ENCODE measurements around the gene PSMD14. TPM values are rescaled to one million over a fixed set of nuclear protein-coding genes. Genes with fewer than 3 reads are reported as not detected.

PSMD14 gene
- total and polyA plus RNA-seq, 4 donors, result 54.2 to 67.8 (median 61.4) TPM

GRCh38 chr2:161426922-161427663 lies 118.9 kb downstream of the PSMD14 start:
- H3K27ac ChIP-seq (ENCODE audit: low read depth, low read length), result no peak overlapping the region
- peaks cover 88% of the 10 kb centered on the region for H3K27me3 ChIP-seq (ENCODE audit: control insufficient read depth, insufficient read depth, low read length)
- WGBS (ENCODE audit: insufficient coverage), result under 1% methylated on average over 48 of the region's 54 CpGs
- H3K4me3 ChIP-seq (ENCODE audit: low read depth, low read length), result no peak overlapping the region
- no peaks in the 10 kb centered on the region for H3K9me3 ChIP-seq (ENCODE audit: control insufficient read depth, insufficient read depth, low read length)
- H3K4me1 ChIP-seq (ENCODE audit: control insufficient read depth, insufficient read depth, low read length), result peaks cover 18% of the 10 kb centered on the region
- peak in 3 of 6 donors; percentile 26 to 58 (median 49) for DNase-seq (ENCODE audit: low read depth in 4 of 6, low spot score in 6 of 6)
- H3K36me3 ChIP-seq (ENCODE audit: control insufficient read depth, insufficient read depth, low read length), result no peaks in the 10 kb centered on the region

- WGBS (ENCODE audit: insufficient coverage), result 20% methylated on average over 60 of the region's 64 CpGs
- Histone ChIP-seq H3K27me3 (ENCODE audit: control insufficient read depth, insufficient read depth, low read length) (peaks cover 79% of the 10 kb centered on the region), H3K4me3 (ENCODE audit: low read depth, low read length) (no peak overlapping the region), H3K9me3 (ENCODE audit: control insufficient read depth, insufficient read depth, low read length) (no peaks in the 10 kb centered on the region), H3K27ac (ENCODE audit: low read depth, low read length) (no peak overlapping the region), H3K4me1 (ENCODE audit: control insufficient read depth, insufficient read depth, low read length) (peaks cover 18% of the 10 kb centered on the region), H3K36me3 (ENCODE audit: control insufficient read depth, insufficient read depth, low read length) (no peaks in the 10 kb centered on the region)
- peak in 1 of 6 donors; percentile 34 for DNase-seq (ENCODE audit: low read depth in 4 of 6, low spot score in 6 of 6)
These were observed 119.7 kb downstream of the PSMD14 start for GRCh38 chr2:161427664-161428587.

DNA sequence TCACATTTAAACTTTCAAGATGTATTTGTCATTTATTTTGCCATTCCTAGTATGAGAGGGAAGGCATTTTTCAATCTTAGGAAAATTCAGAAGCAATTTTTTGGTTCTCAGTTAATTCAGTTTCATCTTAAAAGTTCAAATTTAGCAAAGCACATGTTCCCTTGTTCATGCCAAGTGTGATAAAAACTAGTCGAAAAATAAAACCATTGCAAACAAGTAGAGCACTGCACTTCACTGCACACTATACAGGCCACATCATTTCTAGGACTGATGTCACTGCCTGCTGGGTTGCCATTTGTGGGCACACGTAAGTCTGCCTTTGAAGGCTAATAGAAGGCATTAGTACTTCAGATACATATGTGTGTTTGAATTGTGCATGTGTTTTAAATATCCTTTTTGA lies 122.2 kb downstream of the PSMD14 start:
- peaks cover 55% of the 10 kb centered on the region for H3K27me3 ChIP-seq (ENCODE audit: control insufficient read depth, insufficient read depth, low read length)
- no peaks in the 10 kb centered on the region for H3K9me3 ChIP-seq (ENCODE audit: control insufficient read depth, insufficient read depth, low read length)
- no peak overlapping the region for H3K4me3 ChIP-seq (ENCODE audit: low read depth, low read length)
- H3K36me3 ChIP-seq (ENCODE audit: control insufficient read depth, insufficient read depth, low read length), result no peaks in the 10 kb centered on the region
- H3K27ac ChIP-seq (ENCODE audit: low read depth, low read length), result no peak overlapping the region
- peaks cover 9% of the 10 kb centered on the region for H3K4me1 ChIP-seq (ENCODE audit: control insufficient read depth, insufficient read depth, low read length)
- 83% methylated on average over 1 of the region's 2 CpGs for WGBS (ENCODE audit: insufficient coverage)
- no peak for DNase-seq (ENCODE audit: low read depth in 4 of 6, low spot score in 6 of 6)

GRCh38 chr2:161432107-161432506 lies 123.9 kb downstream of the PSMD14 start:
- no peak overlapping the region for H3K27ac ChIP-seq (ENCODE audit: low read depth, low read length)
- H3K9me3 ChIP-seq (ENCODE audit: control insufficient read depth, insufficient read depth, low read length), result peaks cover 1% of the 10 kb centered on the region
- H3K27me3 ChIP-seq (ENCODE audit: control insufficient read depth, insufficient read depth, low read length), result peaks cover 38% of the 10 kb centered on the region
- 15% methylated on average over 2 of the region's 3 CpGs for WGBS (ENCODE audit: insufficient coverage)
- peaks cover 8% of the 10 kb centered on the region for H3K4me1 ChIP-seq (ENCODE audit: control insufficient read depth, insufficient read depth, low read length)
- no peak for DNase-seq (ENCODE audit: low read depth in 4 of 6, low spot score in 6 of 6)
- H3K4me3 ChIP-seq (ENCODE audit: low read depth, low read length), result no peak overlapping the region
- H3K36me3 ChIP-seq (ENCODE audit: control insufficient read depth, insufficient read depth, low read length), result no peaks in the 10 kb centered on the region

GRCh38 chr2:161434118-161434517 lies 125.9 kb downstream of the PSMD14 start:
- no CpG with 5 or more reads among the region's 1 CpG for WGBS (ENCODE audit: insufficient coverage)
- Histone ChIP-seq H3K4me3 (ENCODE audit: low read depth, low read length) (no peak overlapping the region), H3K27ac (ENCODE audit: low read depth, low read length) (no peak overlapping the region), H3K36me3 (ENCODE audit: control insufficient read depth, insufficient read depth, low read length) (no peaks in the 10 kb centered on the region), H3K4me1 (ENCODE audit: control insufficient read depth, insufficient read depth, low read length) (no peaks in the 10 kb centered on the region), H3K27me3 (ENCODE audit: control insufficient read depth, insufficient read depth, low read length) (peaks cover 20% of the 10 kb centered on the region), H3K9me3 (ENCODE audit: control insufficient read depth, insufficient read depth, low read length) (peaks cover 1% of the 10 kb centered on the region)
- DNase-seq (ENCODE audit: low read depth in 4 of 6, low spot score in 6 of 6), result no peak

DNA sequence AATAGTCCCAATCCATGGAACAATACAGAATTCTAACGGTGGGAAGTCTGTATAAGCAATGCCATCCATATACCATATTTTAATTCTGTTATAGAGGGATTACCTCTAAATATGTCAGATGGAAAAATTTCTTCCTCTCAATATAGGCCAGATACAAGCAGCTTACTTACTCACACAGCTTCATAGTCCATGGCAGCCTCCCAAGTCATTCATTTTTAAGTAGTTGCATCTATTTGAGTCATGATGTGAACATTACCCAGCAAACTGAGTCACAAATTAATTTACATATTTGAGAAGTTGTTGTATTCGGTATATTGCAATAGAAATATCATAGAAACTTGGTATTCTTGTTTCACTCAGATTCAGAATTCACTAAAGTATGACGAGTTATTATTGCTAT lies 128.2 kb downstream of the PSMD14 start:
- WGBS (ENCODE audit: insufficient coverage), result no CpG with 5 or more reads among the region's 3 CpGs
- no peak for DNase-seq (ENCODE audit: low read depth in 4 of 6, low spot score in 6 of 6)
- H3K27ac ChIP-seq (ENCODE audit: low read depth, low read length), result no peak overlapping the region

DNA sequence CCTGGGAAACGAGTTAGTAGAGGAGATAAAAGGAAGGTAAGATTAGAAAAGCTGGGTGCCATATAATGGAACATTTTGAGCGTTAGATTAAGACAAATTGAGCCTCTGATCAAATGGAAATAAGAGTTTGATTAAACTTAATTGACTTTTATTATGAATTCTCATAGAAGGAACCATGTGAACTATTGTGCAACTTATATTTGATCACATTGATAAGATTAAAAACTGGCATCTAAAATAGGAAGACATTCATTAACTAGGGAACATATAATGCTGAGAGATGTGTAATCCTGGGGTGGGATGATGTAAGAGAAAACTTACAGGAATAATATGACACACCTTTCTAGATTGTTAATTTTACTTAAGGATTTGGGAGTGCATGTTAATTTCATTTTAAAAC lies 130.4 kb downstream of the PSMD14 start:
- Histone ChIP-seq H3K36me3 (ENCODE audit: control insufficient read depth, insufficient read depth, low read length) (no peaks in the 10 kb centered on the region), H3K4me3 (ENCODE audit: low read depth, low read length) (no peak overlapping the region), H3K27ac (ENCODE audit: low read depth, low read length) (no peak overlapping the region), H3K27me3 (ENCODE audit: control insufficient read depth, insufficient read depth, low read length) (no peaks in the 10 kb centered on the region), H3K4me1 (ENCODE audit: control insufficient read depth, insufficient read depth, low read length) (no peaks in the 10 kb centered on the region), H3K9me3 (ENCODE audit: control insufficient read depth, insufficient read depth, low read length) (peaks cover 1% of the 10 kb centered on the region)
- DNase-seq (ENCODE audit: low read depth in 4 of 6, low spot score in 6 of 6), result no peak
- 10% methylated on average over 1 of the region's 2 CpGs for WGBS (ENCODE audit: insufficient coverage)

More for the DNA sequence above, 128.2 kb downstream of the PSMD14 start:
- peaks cover 2% of the 10 kb centered on the region for H3K27me3 ChIP-seq (ENCODE audit: control insufficient read depth, insufficient read depth, low read length)
- H3K9me3 ChIP-seq (ENCODE audit: control insufficient read depth, insufficient read depth, low read length), result peaks cover 1% of the 10 kb centered on the region
- H3K36me3 ChIP-seq (ENCODE audit: control insufficient read depth, insufficient read depth, low read length), result no peaks in the 10 kb centered on the region
- no peak overlapping the region for H3K4me3 ChIP-seq (ENCODE audit: low read depth, low read length)
- H3K4me1 ChIP-seq (ENCODE audit: control insufficient read depth, insufficient read depth, low read length), result no peaks in the 10 kb centered on the region

DNA sequence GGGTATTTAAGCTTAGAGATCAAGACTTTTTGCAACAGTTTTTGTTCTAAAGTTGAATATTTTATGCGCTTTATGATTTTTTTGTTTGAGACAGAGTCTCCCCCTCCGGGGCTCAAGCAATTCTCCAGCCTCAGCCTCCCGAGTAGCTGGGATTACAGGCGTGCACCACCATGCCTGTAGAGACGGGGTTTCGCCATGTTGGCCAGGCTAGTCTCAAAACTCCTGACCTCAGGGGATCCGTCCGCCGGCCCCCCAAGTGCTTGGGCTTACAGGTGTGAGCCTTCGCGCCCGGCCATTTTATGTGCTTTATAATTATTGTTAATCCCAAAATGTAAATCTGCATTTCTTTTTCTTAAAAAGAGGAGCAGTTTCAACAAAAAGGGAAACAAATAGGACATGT lies 136.9 kb downstream of the PSMD14 start:
- WGBS (ENCODE audit: insufficient coverage), result 98% methylated on average over 5 of the region's 12 CpGs
- no peaks in the 10 kb centered on the region for H3K9me3 ChIP-seq (ENCODE audit: control insufficient read depth, insufficient read depth, low read length)
- H3K27ac ChIP-seq (ENCODE audit: low read depth, low read length), result no peak overlapping the region
- no peak overlapping the region for H3K4me3 ChIP-seq (ENCODE audit: low read depth, low read length)
- no peaks in the 10 kb centered on the region for H3K27me3 ChIP-seq (ENCODE audit: control insufficient read depth, insufficient read depth, low read length)
- H3K4me1 ChIP-seq (ENCODE audit: control insufficient read depth, insufficient read depth, low read length), result no peaks in the 10 kb centered on the region
- DNase-seq (ENCODE audit: low read depth in 4 of 6, low spot score in 6 of 6), result no peak
- H3K36me3 ChIP-seq (ENCODE audit: control insufficient read depth, insufficient read depth, low read length), result no peaks in the 10 kb centered on the region

GRCh38 chr2:161448431-161448830 lies 140.2 kb downstream of the PSMD14 start:
- peak in 3 of 6 donors; percentile 15 to 73 (median 23) for DNase-seq (ENCODE audit: low read depth in 4 of 6, low spot score in 6 of 6)
- no peak overlapping the region for H3K4me3 ChIP-seq (ENCODE audit: low read depth, low read length)

More at GRCh38 chr2:161448431-161448830, 140.2 kb downstream of the PSMD14 start:
- Histone ChIP-seq H3K27me3 (ENCODE audit: control insufficient read depth, insufficient read depth, low read length) (no peaks in the 10 kb centered on the region), H3K4me1 (ENCODE audit: control insufficient read depth, insufficient read depth, low read length) (no peaks in the 10 kb centered on the region), H3K9me3 (ENCODE audit: control insufficient read depth, insufficient read depth, low read length) (no peaks in the 10 kb centered on the region), H3K36me3 (ENCODE audit: control insufficient read depth, insufficient read depth, low read length) (no peaks in the 10 kb centered on the region), H3K27ac (ENCODE audit: low read depth, low read length) (no peak overlapping the region)

Measured in spinal cord (tissue), 10 donors.